LNCaP clone FGC (cell line): ENCODE measurements around the gene FABP1.

Experiments used
- DNase-seq: peaks from one replicate; pipeline ENCODE4 v3.0.0-alpha.2; 2011; ENCODE audit warnings: low read depth
- H3K4me3 ChIP-seq: 2 replicates; pipeline ENCODE4 v1.5.1; 2011; ENCODE audit warnings: mild to moderate bottlenecking, low read depth, low read length, control low read depth
- TF ChIP-seq, protein P1 (sequence below): IDR thresholded peaks from 2 replicates; pipeline ENCODE4 v1.5.1; 2012; ENCODE audit warnings: mild to moderate bottlenecking; ENCODE audit not compliant: control insufficient read depth, insufficient read depth; ENCODE audit errors: extremely low read depth

FABP1 gene

DNA sequence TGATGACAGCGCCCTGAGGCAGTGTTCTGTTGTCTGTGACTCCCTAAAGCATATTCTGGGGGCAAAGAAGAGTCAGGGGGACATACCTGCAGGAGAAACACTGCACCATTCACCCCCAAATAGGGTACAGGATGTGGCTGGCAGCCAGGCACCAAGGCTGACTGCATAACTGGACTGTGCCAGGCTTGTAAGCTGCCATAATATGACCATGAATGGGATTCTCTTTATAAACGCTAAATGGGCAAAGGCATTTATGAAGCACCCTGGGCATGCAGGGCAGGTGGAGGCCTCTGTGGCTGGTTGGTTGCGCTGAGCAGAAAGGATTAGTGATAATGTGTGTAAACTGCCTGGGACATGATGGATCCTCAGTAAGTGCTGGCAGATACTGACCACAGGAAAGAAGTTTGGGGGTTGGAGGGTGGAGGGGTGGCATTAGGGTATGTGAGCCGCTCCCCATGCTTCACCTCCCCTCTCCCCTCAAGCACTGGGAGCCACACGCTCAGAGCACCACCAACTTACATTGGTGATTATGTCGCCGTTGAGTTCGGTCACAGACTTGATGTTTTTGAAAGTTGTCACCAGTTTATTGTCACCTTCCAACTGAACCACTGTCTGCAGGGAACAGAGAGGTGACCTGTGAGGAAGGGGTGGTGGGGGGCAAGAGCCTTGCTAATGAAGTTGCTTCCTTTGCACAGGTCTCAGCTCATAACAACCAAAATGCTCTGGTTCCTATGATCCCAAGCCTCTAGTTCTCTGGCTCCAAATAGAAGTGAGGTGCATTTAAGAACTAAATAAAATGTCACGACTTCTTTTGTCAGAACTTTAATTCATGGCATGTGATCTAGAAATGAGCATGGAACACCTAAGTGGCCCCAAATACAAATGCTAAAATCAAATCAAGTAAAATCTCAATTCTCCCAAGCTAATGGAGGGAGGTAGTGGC lies 3.6 kb downstream of the FABP1 start:
- no peak for DNase-seq
- TF ChIP-seq, protein P1, sequence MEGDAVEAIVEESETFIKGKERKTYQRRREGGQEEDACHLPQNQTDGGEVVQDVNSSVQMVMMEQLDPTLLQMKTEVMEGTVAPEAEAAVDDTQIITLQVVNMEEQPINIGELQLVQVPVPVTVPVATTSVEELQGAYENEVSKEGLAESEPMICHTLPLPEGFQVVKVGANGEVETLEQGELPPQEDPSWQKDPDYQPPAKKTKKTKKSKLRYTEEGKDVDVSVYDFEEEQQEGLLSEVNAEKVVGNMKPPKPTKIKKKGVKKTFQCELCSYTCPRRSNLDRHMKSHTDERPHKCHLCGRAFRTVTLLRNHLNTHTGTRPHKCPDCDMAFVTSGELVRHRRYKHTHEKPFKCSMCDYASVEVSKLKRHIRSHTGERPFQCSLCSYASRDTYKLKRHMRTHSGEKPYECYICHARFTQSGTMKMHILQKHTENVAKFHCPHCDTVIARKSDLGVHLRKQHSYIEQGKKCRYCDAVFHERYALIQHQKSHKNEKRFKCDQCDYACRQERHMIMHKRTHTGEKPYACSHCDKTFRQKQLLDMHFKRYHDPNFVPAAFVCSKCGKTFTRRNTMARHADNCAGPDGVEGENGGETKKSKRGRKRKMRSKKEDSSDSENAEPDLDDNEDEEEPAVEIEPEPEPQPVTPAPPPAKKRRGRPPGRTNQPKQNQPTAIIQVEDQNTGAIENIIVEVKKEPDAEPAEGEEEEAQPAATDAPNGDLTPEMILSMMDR: no peak
- no peak overlapping the region for H3K4me3 ChIP-seq

DNA sequence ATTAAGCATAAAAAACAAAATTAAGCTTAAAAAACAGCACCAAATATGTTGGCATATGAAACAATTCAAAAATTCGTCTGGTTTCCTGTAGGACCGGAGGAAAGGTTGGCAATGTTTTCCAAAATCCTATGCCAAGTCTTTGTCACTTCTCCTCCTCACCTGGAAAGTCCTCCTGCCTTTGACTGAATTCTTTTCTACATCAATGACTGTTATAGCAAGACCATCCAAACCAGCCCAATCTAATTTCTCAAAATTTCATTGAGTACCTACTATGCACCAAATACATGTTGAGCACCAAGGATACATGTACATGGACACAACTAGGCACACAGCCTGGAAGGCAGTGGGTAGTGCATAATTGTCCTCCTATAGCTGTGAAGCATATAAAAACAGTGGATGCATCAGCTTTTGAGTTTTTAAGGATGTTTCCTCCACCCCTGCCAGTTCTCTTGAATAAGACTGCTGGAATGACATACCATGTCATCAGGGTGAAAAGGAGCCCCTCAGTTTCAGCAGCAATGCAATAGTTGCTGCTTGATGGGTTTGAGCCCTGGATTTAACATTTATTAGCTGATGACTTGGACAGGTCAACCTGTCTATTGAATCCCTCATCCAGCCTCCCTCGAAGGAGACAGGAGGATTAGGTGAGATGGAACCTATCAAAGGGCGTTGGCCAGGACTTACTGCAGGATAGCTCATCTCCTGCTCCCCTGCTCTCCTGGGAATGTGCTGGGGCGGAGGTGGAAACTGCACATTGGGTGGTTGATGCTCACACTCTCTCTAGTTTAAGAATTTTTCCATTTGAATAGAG lies 4.5 kb downstream of the FABP1 start:
- H3K4me3 ChIP-seq: no peak overlapping the region
- DNase-seq: no peak
- TF ChIP-seq, protein P1: no peak

GRCh38 chr2:88122141-88122884 lies 5.5 kb downstream of the FABP1 start:
- TF ChIP-seq, protein P1: no peak
- H3K4me3 ChIP-seq: no peak overlapping the region
- no peak for DNase-seq

DNA sequence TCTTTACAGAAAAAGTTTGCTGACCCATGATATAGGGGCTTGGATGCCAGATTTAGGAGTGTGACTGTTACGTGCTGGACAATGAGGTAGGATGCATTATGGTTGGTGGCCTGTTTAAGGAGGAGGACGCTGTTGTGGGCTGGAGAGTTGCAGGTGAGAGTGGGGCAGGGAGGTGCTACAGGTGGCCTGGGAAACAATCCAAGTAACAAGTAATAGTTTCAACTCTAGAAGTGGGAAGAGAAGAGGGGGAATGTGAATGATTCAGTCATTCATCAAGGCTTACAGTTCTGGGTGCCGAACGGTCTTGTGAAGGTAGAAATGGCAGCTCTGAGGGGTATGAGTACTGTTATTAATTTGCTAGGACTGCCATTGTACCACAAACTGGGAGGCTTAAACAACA lies 6.2 kb downstream of the FABP1 start:
- H3K4me3 ChIP-seq: no peak overlapping the region
- DNase-seq: no peak
- TF ChIP-seq, protein P1: no peak

- no peak for DNase-seq
- no peak overlapping the region for H3K4me3 ChIP-seq
- TF ChIP-seq, protein P1: no peak
Measured at GRCh38 chr2:88117973-88118372, 9.9 kb downstream of the FABP1 start.

DNA sequence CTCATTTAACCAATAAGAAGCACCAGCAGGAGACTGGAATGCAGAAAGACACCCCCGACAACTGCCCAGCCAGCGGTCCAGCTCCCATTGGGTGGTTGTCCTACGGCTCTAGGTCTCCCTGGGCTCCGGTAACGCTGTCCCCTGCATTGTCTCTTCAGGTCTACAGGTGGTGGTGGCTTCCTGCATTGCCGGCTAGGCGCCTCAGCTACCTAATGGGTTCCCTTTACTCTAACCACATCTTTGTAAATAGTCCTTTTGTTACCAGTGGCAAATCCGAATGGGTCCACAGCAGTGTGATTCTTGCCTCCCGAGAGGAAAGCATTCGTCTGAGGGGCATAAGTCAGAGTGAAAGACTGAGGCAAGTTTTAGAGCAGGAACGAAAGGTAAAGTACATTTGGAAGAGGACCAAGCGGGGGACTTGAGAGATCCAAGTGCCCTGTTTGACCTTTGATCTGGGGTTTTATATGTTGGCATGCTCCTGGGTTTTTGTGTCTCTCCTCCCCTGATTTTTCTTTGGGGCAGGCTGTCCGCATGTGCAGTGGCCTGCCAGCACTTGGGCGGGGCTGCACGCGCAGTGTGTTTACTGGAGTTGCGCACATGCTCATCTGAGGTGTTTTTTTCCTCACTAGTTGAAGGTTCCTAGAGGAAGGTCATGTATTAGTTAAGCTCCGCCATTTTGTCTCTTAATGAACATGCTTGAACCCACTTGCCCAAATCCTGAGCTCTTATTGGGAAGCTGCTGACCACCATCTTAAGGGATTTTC lies 11.0 kb downstream of the FABP1 start:
- H3K4me3 ChIP-seq: no peak overlapping the region
- TF ChIP-seq, protein P1: no peak
- DNase-seq: no peak
